ENCODE measurements around the gene CUL4A.
"Not testable (repeated sequence)": the region's sequence is repeated elsewhere in the genome, so short reads cannot be mapped to it uniquely, and the experiment has no call there.

CUL4A gene

DNA sequence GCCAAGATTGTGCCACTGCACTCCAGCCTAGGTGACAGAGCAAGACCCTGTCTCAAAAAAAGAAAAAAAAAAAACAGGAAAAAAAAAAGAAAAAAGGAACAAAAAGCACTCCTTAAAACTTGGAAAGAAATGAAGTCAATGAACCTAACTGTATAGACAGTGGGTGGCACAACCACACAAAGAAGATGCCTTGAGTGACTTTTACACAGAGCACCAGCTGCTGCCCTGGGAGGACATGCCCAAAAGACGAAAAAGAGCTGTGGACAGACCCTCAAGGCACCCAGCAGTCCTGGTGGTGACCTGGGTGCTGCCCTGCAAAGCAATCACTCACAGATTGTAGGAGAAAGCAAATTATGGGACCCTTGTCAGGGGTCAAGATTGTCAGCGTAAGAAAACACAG, 81.7 kb downstream of the CUL4A start:
- no peak for DNase-seq (ENCODE audit: low read depth in 3 of 3)

DNA sequence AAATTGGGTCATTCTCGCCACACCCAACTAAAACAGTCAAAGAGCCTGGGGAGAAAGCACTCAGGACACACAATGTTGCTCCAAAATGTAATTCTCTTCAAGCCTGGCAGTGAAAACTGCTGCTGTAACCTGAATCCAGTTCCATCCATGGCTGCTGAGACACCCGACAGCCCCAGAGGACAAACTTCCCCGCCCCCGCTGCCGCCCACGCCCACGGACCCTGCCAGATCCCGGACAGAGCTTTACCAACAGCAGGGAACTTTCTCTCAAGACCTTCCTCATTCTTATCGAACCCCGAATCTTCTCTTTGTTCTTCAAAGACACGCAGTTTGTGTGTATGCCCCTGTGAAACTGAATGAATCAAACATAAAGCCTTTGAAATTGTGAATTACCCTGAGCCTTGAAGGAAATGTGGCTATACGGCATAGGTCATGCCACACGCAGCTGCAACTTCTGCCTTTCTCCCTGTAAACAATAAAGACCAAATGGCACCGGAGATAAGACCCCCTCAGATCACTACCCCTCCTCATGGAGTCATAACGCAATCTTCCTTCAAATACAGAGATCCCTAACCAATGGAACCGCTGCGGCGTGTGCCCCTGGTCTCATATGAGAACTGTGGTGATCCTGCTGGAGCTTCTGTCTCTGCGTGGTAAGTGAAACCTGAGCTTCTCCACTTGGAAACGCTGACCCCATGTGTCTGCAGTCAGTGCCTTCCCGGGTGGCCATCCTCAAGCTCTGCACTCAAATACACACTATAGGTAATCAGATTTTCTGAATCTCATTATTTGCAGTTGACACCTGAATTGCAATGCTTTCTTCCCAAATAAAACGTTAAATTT, 82.8 kb downstream of the CUL4A start:
- DNase-seq (ENCODE audit: low read depth in 3 of 3) = no peak

DNA sequence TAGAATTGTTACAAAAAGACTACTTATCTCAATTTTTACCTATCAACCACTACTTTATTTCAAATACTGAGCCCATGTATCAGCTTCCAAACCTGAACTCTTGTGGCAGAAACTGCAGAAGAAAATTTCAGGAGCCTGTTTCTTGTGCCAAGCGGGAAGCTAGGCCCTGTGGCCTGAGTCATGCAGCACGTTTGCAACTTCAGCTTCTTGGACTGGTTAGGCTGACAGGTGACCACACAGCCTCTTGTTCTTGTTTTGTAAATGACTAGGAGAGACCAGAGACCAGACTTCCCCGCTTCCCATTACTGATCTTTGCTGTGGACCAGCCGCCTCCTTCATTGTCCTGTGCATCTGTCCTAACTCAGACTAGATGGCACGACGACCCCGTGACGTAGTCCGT, 84.3 kb downstream of the CUL4A start:
- DNase-seq (ENCODE audit: low read depth in 3 of 3) = no peak

DNA sequence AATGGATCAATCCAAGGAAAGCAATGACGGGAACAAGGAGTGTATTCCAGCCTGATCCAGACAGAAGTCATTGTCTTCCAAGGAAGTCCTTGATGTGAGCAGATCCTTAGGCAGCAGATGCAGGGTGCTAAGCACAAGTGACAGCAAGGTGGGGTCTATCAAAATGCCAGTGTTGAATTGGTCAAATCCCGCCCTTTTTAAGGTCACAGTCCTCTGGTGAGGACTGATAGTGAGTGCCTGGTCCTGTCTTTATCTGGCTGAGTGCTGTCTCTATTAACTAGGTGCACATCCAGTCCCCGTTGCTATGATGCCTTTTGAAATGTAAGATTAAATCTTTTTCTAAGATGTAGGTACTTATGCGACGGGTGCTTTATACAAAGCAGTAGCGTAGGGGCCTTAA, 86.4 kb downstream of the CUL4A start:
- DNase-seq (ENCODE audit: low read depth in 3 of 3) = no peak

DNA sequence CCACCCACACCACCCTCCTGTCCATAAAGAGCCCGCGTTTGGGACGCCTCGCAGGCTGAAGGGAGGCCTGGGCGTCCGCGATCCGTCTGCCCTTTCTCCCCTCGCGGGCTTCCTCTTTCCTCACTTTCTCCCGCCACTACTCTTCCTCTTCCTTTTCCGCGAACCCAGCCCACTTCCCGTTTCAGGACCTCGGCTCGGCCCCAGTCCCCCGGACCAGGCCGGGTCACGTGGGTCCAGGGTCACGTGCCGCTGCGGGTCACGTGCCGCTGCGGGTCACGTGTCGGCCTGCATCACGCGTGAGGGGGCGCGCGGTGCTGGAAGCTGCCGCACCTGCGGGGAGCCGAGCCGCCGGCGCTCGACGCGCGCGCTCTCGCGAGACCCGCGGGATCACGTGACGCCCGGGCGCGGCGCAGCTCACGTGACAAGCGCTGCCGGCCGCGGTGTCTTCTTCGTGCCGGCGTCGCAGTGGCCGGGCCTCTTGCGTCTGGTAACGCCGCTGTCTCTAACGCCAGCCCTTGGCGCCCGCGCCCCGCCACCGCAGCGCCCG, 87.5 kb downstream of the CUL4A start, which contains the start of gene LAMP1:
Gene LAMP1 (plus strand): TSS at position 417 of the 547 bp plus-strand sequence. CDS start 196 bp downstream, outside the sequence.
- peak; percentile 97 to 100 (median 98) for DNase-seq (ENCODE audit: low read depth in 3 of 3)

DNA sequence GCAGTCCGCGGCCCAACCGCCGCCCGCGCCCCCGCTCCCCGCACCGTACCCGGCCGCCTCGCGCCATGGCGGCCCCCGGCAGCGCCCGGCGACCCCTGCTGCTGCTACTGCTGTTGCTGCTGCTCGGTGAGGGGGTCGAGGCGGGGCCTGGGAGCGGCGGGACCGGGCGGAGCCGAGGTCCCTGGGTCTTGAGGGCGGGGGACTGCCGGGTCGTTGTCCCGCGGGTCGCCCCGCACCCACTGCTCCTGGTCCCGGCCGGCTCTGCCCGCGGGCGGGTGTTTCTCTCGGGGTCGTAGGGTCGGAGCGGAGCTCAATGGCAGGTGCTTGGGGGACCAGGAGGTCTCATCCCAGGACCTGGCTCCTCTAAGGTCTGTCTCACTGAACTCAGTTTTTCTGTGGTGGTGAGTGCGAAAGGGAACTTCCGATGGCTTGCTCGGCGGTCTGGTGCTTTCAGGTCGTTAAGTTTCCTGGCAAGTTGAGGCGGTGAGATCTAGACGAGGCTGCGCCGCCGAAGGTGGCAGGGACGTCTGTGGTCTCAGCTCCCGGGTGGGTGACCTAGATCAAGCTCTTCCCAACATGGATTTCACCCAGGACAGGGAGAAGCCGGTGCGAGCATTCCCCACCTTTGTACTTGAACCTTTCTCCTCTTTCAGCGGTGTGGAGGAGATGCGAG, 88.1 kb downstream of the CUL4A start:
- DNase-seq (ENCODE audit: low read depth in 3 of 3) = peak in 2 of 3 experiments; percentile 17 to 18

DNA sequence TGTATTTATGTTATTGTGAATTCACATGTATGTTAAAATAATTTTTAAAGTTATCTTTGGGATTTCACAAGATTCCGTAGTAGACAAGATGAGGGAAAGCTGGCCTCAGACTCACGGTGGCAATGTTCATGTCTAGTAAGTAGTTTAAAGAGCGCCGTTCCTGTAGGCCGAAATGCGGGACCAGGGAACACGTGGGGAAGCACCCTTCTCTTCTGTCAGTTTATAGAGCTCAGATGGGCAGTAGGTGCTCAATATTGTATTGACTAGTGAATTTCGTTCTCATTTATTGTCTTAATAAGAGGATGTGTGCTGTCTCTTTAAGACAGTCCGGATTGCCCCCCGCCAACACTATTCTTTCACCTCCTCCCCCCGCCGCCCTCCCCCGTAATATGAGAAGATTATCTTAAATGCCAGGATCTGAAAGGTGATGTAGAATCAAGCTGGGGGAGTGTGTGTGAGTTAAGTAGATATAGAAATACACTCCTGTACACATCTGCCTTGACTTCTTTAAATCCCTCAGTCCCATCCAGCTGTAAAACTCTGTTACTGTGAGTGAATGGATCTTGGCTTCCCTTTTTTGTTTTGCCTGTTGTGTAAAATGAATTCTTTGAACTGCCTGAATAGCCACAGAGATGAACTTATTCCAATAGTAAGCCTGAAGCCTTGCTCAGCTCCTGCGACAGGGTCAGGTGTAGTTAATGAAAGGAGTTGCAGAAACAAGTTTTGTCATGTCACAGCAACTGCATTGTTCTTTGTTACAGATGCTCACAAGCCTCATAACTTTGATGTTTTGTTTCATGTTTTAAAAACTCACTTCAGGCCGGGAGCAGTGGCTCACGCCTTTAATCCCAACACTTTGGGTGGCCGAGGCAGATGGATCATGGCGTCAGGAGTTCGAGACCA, 88.9 kb downstream of the CUL4A start:
- DNase-seq (ENCODE audit: low read depth in 3 of 3) = no peak

DNA sequence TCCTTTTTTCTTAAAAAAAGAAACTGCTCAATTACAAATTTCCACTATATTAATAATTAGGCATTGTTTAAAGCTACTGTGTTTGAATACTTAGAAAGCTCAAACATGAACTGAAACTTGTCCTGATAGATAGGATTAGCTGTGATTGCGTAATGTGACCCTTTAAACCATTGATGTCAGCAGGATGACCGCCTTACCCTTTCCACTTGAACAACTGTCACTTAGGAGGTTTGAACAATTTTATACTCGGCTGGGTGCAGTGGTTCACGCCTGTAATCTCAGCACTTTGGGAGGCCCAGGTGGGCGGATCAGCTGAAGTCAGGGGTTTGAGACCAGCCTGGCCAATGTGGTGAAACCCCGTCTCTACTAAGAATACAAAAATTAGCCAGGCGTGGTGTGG, 90.5 kb downstream of the CUL4A start:
- DNase-seq (ENCODE audit: low read depth in 3 of 3) = no peak

DNA sequence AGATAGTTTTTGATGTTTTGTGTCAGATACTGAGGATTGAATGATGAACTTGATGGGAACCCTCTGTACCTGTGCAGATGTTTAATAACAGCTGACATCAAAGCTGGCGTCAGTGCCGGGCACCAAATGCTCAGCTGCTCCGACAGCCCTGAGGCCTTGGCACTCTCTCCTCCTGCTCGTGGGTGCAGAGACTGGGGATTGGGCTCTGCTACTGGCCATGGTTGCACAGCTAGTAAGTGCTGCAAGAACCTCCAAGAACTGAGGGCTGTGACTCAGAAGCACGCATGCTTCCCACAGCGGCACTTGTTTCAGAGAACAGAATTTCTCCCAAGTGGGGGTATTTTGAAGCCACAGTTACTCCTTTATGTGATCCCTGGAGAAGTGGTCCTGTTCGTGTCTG, 93.6 kb downstream of the CUL4A start:
- no peak for DNase-seq (ENCODE audit: low read depth in 3 of 3)

DNA sequence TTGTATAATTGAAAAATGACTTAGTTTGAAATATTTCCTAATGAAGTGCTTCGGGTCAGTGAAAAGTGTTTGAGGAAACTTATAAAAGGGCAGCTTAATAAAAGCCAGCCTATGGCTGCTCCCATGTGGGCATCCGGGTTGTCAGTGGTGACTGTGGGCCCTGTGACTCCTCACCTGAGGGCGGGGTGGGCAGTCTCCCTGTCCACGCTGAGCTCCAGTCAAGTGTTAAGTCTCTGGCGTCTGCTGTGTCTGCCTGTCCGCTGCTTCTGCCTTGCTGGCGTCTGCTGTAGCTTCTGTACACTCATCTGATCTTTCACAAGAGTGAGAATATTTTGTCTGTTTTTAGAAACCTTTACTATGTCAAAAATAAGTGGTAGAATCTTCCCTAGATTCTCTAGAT, 94.7 kb downstream of the CUL4A start:
- no peak for DNase-seq (ENCODE audit: low read depth in 3 of 3)

DNA sequence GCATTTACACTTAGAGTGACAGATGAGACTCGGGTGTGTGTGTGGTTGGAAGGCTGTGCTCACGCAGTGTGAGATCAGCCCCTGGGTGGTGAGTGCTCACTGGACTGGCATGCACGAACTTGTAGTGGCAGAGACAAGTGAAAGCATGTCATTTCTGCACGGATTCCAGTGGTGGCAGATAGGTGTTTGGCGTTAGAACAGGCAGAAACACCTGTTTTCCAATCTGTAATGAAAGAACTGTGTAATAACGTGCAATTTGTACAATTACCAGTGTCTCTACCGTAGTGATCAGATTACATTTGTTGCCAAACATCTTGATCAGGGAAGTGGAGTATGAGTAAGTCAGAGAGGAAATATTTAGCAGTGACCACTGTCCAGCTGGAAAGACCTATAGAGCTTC, 95.8 kb downstream of the CUL4A start:
- no peak for DNase-seq (ENCODE audit: low read depth in 3 of 3)

DNA sequence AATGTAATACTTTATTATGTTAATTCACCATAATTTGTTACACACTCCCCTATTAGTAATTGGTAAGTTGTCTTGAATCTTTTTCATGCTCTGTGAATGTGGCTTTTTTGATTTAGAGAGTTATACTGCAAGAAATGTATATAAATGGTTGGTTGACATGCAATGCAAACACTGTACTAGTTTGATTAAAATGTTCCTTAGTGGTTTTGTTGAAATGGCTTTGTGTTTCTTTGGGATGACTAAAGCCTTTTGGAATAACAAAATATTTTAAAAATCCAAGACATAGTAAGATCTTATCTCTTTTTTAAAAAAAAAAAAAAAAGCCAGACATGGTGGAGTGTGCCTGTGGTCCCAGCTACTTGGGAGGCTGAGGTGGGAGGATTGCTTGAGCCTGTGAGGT, 98.1 kb downstream of the CUL4A start:
- no peak for DNase-seq (ENCODE audit: low read depth in 3 of 3)

DNA sequence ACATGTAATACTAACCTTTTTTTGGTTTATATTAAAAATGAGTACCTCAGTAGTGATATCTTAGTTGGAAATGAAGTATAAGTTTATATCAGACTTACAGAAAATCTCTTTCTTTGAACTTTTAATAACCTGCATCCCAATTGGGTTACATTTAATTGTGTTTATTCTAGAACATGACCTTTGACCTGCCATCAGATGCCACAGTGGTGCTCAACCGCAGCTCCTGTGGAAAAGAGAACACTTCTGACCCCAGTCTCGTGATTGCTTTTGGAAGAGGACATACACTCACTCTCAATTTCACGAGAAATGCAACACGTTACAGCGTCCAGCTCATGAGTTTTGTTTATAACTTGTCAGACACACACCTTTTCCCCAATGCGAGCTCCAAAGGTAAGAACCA, 100.1 kb downstream of the CUL4A start:
- DNase-seq (ENCODE audit: low read depth in 3 of 3) = no peak

DNA sequence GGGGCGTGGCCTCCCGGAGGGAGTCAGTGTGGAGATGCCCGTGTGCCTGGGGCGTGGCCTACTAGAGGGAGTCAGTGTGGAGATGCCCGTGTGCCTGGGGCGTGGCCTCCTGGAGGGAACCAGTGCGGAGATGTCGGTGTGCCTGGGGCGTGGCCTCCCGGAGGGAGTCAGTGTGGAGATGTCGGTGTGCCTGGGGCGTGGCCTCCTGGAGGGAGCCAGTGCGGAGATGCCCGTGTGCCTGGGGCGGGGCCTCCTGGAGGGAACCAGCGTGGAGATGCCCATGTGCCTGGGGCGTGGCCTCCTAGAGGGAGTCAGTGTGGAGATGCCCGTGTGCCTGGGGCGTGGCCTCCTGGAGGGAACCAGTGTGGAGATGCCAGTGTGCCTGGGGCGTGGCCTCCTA, 104.7 kb downstream of the CUL4A start:
- not testable (repeated sequence) for DNase-seq (ENCODE audit: low read depth in 3 of 3)

DNA sequence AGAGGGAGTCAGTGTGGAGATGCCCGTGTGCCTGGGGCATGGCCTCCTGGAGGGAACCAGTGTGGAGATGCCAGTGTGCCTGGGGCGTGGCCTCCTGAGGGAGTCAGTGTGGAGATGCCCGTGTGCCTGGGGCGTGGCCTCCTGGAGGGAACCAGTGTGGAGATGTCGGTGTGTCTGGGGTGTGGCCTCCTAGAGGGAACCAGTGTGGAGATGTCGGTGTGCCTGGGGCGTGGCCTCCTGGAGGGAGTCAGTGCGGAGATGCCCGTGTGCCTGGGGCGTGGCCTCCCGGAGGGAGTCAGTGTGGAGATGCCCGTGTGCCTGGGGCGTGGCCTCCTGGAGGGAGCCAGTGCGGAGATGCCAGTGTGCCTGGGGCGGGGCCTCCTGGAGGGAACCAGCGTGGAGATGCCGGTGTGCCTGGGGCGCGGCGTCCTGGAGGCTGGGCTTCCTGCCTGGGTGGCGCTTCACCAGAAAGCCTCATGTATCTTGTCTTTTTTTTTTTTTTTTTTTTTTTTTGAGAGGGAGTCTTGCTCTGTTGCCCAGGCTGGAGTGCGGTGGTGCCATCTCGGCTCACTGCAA, 105.6 kb downstream of the CUL4A start:
- not testable (repeated sequence) for DNase-seq (ENCODE audit: low read depth in 3 of 3)

DNA sequence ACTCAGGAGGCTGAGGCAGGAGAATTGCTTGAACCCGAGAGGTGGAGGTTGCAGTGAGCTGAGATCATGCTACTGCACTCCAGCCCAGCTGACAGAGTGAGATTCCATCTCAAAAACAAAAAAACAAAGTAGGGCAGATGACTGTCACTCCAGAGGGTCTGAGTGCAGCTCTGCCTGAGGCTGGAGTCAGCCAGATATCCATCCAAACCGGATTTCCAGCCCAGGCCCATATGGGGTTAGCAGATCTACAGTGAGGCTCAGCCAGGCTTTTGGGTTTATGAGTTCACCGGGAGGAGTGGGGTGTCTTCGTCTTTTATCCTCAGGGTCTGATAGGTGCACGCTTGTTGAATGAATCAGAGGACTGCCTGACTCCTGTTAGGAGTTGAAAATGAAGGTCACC, 106.6 kb downstream of the CUL4A start:
- no peak for DNase-seq (ENCODE audit: low read depth in 3 of 3)

Measured in stimulated activated CD4-positive, alpha-beta T cell treated with anti-CD3 and anti-CD28 coated beads, TNF-alpha, amount 100 ng/mL, for 4 hours (primary cell).